Effector memory CD8-positive, alpha-beta T cell (primary cell): ENCODE measurements around the gene ZBTB20.
"Not testable (repeated sequence)": the region's sequence is repeated elsewhere in the genome, so short reads cannot be mapped to it uniquely, and the experiment has no call there.

Source experiments
- ATAC-seq: fragments of 150-1000 bp; cut with Tn5 transposase; replicated peaks from 2 replicates; pipeline ENCODE4 v1.10.0; 2021; ENCODE audit warnings: mild to moderate bottlenecking, moderate library complexity
- DNase-seq, 3 experiments: peaks; one replicate each; pipeline ENCODE4 v3.0.0; 2021
- H3K27ac Mint-ChIP-seq, 2 donors: one replicate each; pipeline ENCODE4 v1.8.0; 2022; ENCODE audit warnings: mild to moderate bottlenecking in 2 of 2, mixed read lengths in 2 of 2, moderate library complexity in 2 of 2
- H3K27me3 Mint-ChIP-seq, 2 donors: one replicate each; pipeline ENCODE4 v1.8.0; 2022; ENCODE audit warnings: mixed read lengths in 2 of 2
- H3K36me3 Mint-ChIP-seq: one replicate; pipeline ENCODE4 v1.8.0; 2022; ENCODE audit warnings: mild to moderate bottlenecking, moderate library complexity, mixed read lengths; ENCODE audit not compliant: insufficient read depth
- H3K4me1 Mint-ChIP-seq, 2 donors: one replicate each; pipeline ENCODE4 v1.8.0; 2022; ENCODE audit warnings: low read depth in 2 of 2, mixed read lengths in 2 of 2
- H3K4me3 Mint-ChIP-seq, 2 donors: one replicate each; pipeline ENCODE4 v1.8.0; 2022; ENCODE audit warnings: mild to moderate bottlenecking in 2 of 2, mixed read lengths in 2 of 2, moderate library complexity in 2 of 2
- H3K9me3 Mint-ChIP-seq, 2 donors: one replicate each; pipeline ENCODE4 v1.8.0; 2022; ENCODE audit warnings: mixed read lengths in 2 of 2

Gene ZBTB20

DNA sequence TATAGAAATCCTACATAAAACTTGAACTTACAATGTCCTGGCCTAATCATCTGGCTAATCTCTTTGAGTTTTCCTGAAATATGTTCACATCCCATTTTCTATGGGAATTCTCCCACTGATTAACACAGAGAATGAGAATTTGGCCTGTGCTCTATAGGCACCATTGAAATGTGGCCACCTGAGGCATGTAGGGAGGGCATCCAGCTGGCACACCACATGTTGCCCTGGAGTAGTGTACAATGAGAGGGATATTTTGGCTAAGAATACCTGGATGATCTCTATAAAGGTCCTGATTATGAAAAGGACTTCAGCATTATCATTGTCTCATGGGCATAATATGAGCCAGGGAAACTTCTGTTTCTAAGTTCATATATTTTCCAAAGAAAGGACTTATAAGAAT, 324.0 kb downstream of the ZBTB20 start:
- Mint-ChIP-seq H3K4me1 (peaks cover 0 to 3% of the 10 kb centered on the region in 2 donors), H3K36me3 (no peaks in the 10 kb centered on the region), H3K27me3 (no peaks in the 10 kb centered on the region), H3K9me3 (no peaks in the 10 kb centered on the region), H3K27ac (no peak overlapping the region), H3K4me3 (no peak overlapping the region)
- DNase-seq (no peak), ATAC-seq (no peak)

DNA sequence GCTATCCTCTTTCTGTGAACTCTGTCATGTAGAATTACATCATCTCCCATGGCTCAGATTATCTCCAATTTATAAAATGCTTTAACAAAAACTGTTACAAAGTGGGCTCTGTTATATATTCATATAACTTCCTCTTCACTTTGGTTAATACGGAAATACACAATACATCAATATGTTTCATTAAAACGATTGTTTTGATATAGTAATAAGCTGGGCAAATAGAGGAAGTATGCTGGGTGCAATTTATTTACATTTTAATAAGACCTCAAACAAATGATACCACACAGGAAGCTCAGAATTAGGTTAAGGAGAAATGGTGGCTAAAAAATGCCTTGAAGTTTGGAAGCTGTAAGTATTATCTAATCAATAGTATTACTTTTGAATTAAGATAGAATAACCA, 331.0 kb downstream of the ZBTB20 start:
- no peaks in the 10 kb centered on the region for H3K9me3 Mint-ChIP-seq
- peaks cover 0 to 11% of the 10 kb centered on the region in 2 donors for H3K4me1 Mint-ChIP-seq
- H3K4me3 Mint-ChIP-seq: no peak overlapping the region
- DNase-seq (no peak), ATAC-seq (no peak)
- no peaks in the 10 kb centered on the region for H3K27me3 Mint-ChIP-seq
- no peaks in the 10 kb centered on the region for H3K36me3 Mint-ChIP-seq
- H3K27ac Mint-ChIP-seq: no peak overlapping the region

DNA sequence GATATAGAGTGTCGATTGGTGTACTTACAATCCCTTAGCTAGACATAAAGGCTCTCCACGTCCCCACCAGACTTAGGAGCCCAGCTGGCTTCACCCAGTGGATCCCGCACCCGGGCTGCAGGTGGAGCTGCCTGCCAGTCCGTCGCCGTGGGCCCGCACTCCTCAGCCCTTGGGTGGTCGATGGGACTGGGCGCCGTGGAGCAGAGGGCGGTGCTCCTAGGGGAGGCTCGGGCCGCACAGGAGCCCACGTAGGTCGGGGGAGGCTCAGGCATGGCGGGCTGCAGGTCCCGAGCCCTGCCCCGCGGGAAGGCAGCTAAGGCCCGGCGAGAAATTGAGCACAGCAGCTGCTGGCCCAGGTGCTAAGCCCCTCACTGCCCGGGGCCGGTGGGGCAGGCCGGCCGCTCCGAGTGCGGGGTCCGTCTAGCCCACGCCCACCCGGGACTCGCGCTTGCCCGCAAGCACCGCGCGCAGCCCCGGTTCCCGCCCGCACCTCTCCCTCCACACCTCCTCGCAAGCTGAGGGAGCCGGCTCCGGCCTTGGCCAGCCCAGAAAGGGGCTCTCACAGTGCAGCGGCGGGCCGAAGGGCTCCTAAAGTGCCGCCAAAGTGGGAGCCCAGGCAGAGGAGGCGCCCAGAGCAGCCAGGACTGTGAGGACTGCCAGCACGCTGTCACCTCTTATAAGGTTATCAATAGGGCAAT, 334.4 kb downstream of the ZBTB20 start:
- H3K27me3 Mint-ChIP-seq: not testable (repeated sequence)
- peak overlapping the region in 1 of 2 donors; percentile 61 for H3K27ac Mint-ChIP-seq

DNA sequence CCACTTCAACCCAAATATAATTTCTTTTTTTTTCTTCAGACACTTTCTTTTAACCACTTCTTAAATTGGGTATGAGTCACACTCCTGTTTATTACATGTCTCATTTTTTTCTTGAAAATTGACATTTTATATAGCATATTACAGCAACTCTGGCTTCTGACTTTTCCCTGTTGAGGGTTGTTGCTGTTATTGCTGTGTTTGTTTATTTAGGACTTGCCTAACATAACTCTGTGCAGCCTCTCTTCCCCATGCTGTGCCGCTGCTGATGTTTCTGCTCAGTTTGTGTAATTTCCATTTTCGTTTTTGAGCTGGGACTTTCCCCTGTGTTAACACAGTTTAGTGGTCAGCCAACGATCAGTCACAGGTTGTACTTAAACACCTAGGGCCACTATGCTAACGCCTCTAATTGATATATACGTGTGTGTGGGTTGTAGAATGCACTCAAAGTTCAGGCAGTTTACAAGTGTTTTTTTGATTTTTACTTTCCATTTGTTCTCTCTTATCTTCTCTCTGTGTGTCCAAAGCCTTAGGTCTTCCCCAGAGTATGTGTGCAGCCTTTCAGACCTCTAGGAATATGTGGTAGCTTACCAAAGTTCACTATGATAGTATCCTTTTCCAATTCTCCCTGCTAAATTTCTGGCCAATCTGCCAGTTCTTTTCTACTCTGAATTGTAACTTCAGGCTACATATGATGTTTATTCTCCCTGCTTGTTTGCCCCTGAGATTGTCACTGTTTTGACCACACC, 337.2 kb downstream of the ZBTB20 start:
- H3K27me3 Mint-ChIP-seq: no peaks in the 10 kb centered on the region
- DNase-seq (peak; percentile 19 to 35 (median 21)), ATAC-seq (peak; percentile 96)
- H3K4me1 Mint-ChIP-seq: peaks cover 10 to 12% of the 10 kb centered on the region in 2 donors
- peak overlapping the region; percentile 67 to 84 for H3K27ac Mint-ChIP-seq
- peak overlapping the region; percentile 28 for H3K4me3 Mint-ChIP-seq
- H3K36me3 Mint-ChIP-seq: peaks cover 12% of the 10 kb centered on the region
- H3K9me3 Mint-ChIP-seq: no peaks in the 10 kb centered on the region

More for the DNA sequence above, 334.4 kb downstream of the ZBTB20 start:
- DNase-seq, H3K4me3 Mint-ChIP-seq, ATAC-seq, H3K9me3 Mint-ChIP-seq: not testable (repeated sequence)
- H3K4me1 Mint-ChIP-seq: peaks cover 10 to 23% of the 10 kb centered on the region in 2 donors
- H3K36me3 Mint-ChIP-seq: peaks cover 12% of the 10 kb centered on the region

DNA sequence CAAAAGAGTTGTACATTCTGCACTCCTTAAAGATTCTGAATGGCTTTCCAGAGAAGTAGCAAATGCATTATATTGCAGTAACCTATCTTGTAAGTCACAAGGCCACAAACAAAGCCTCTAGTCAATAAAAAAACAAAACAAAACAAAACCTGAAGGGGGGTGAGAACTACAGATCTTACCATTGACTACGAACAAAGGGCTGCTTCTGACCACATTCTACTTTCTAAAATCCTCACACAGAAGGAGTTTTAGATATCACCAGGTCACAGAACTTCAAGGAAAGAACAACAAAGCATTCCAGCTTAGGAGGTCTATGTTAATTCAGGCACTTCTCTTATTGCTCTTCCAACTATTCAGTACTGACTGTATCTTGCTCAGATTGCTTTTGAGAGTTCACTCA, 343.0 kb downstream of the ZBTB20 start:
- no peaks in the 10 kb centered on the region for H3K27me3 Mint-ChIP-seq
- no peaks in the 10 kb centered on the region for H3K9me3 Mint-ChIP-seq
- H3K4me3 Mint-ChIP-seq: no peak overlapping the region
- peaks cover 3% of the 10 kb centered on the region for H3K36me3 Mint-ChIP-seq
- DNase-seq (no peak), ATAC-seq (no peak)
- peaks cover 5 to 17% of the 10 kb centered on the region in 2 donors for H3K4me1 Mint-ChIP-seq
- H3K27ac Mint-ChIP-seq: peak overlapping the region in 1 of 2 donors; percentile 30

DNA sequence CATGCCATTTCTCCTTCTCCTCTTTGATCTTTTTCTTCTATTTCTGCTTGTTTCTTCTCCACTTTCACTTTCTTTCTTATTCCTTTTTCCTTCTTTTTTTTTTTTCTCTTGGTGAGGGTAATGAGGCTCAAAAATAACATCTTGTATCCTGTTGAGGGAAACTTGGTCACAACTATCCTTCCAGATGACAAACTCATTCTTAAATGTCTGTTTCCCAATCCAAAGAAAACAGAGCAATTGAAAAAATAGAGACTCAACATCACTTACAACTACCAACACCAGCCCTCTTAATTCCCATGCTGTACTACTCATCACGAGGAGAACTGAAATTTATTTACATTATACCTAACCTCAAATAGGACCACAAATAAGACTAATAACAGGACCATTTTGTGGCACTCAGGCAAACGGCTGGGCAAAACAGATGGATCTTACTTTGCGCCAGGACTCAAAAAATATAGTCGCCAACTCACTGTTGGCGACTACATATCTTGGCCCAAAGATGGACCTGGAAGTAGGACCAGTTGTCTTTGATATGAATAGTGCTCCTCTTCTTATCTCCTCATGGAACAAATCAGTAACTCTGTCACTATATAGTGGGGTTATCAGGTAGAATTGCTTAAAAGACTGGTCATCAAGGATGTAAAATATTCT, 343.9 kb downstream of the ZBTB20 start:
- H3K4me1 Mint-ChIP-seq: peaks cover 5 to 17% of the 10 kb centered on the region in 2 donors
- peaks cover 5% of the 10 kb centered on the region for H3K36me3 Mint-ChIP-seq
- no peak for DNase-seq
- H3K9me3 Mint-ChIP-seq: no peaks in the 10 kb centered on the region
- no peaks in the 10 kb centered on the region for H3K27me3 Mint-ChIP-seq
- no peak for ATAC-seq
- H3K4me3 Mint-ChIP-seq: no peak overlapping the region
- peak overlapping the region in 1 of 2 donors; percentile 30 for H3K27ac Mint-ChIP-seq

DNA sequence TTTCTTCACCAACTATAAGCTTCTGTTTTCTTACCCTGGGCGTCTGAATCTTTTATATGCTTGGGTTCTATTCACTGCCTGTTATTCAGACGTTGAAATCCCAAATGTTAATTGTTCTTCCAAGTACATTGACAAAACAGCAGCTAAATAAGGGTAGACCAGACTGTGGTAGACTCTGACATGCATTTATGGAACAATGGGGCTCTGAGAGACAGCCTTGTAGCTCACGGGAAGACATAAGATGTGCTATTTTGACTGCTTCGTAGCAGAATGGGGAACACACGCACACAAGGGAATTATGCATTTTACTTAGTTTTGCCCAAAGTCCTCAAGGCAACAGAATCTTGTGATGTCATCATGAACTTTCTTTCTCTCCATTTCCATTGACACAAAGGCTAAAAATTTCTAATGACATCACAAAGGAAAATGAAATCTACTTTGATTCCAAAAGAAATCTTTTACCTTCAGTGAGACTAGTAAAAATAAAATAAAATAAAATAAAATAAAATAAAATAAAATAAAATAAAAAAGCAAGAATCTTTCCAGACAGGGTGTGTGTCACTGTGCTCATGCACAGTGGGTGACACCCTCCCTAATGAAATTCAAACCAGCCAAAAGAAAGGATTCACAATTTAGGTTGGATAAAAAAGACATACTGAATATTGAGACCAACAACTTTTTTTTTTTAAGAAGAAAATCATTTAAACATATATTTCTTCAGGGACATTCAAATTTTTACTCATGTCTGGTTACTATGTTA, 346.6 kb downstream of the ZBTB20 start:
- Mint-ChIP-seq H3K27ac (no peak overlapping the region), H3K9me3 (no peaks in the 10 kb centered on the region), H3K27me3 (no peaks in the 10 kb centered on the region), H3K4me1 (peaks cover 7 to 24% of the 10 kb centered on the region in 2 donors), H3K4me3 (no peak overlapping the region), H3K36me3 (peaks cover 5% of the 10 kb centered on the region)
- no peak for DNase-seq
- no peak for ATAC-seq

DNA sequence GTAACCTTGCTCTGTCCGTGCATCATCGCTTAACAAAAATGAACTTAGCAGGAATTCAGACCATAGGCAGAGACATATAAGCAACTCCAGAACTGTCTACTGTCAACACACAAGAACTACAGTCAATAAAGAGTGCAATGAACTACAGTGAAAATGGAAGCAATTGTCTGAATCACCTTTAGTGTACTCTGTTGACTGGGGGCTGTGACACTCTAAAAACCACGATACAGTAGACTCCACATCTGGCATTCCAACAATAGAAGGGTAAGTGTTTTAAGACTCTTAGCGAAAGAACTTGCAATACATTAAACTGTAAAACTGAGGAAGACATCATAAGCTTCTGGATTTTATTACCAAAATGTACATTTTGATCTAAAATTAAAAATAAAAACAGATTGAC, 347.3 kb downstream of the ZBTB20 start:
- Mint-ChIP-seq H3K4me1 (peaks cover 7 to 27% of the 10 kb centered on the region in 2 donors), H3K27ac (no peak overlapping the region), H3K36me3 (peaks cover 5% of the 10 kb centered on the region), H3K27me3 (no peaks in the 10 kb centered on the region), H3K9me3 (no peaks in the 10 kb centered on the region), H3K4me3 (no peak overlapping the region)
- ATAC-seq (no peak), DNase-seq (no peak)

DNA sequence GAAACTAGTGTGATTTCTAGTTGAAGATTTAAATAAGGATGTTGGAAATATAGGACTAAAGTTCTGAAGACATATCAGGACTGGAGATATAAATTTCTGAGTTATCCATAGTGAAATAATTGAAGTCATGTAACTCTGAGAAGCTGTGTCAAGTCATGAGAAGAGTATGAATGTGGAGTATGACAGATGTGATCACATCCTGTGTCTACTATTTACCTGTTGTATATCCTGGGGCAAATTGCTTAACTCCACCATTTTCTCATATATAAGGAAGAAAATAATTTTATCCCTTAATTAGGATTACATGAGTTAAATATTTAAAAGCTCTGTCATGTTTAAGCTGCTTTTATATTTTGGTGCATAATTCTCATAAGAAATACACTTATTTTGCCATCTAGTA, 350.3 kb downstream of the ZBTB20 start:
- Mint-ChIP-seq H3K4me3 (no peak overlapping the region), H3K36me3 (peaks cover 5% of the 10 kb centered on the region), H3K4me1 (peaks cover 2 to 15% of the 10 kb centered on the region in 2 donors), H3K9me3 (no peaks in the 10 kb centered on the region), H3K27me3 (no peaks in the 10 kb centered on the region), H3K27ac (no peak overlapping the region)
- ATAC-seq (no peak), DNase-seq (no peak)

DNA sequence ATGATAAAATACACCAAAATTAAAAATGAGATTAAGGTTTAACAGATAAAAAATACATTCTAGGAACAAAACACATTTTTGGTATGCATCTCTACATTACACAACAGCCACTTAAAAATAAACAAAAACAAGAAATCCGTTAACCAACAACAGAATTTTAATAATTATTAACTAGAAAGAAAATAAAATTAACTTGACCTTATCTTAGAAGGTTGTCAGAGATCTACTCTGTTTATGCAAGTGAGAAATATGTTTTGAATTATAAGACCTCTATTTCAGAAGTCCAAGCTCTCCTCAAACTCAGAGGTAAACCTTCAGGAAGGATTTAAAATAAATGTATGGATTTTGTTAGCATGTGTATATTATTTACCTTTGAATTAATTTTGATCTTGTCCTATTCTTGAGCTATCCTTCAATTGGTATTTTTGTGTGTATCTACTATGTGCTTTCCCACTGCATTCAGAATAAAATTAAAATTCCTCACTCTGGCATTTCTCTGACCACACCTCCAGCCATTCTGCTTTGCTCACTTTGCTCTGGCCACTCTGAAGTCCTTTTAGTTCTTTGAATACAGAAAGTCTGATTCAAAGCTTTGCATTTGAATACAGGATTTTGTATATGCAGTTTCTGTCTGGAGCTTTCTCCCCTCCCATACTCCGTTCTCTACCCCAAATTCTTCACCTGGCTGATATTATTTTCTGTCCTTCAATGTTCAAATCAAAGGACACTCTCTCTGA, 352.0 kb downstream of the ZBTB20 start:
- ATAC-seq (no peak), DNase-seq (no peak)
- Mint-ChIP-seq H3K27me3 (no peaks in the 10 kb centered on the region), H3K27ac (no peak overlapping the region), H3K4me3 (no peak overlapping the region), H3K4me1 (peaks cover 2 to 15% of the 10 kb centered on the region in 2 donors), H3K36me3 (peaks cover 5% of the 10 kb centered on the region), H3K9me3 (no peaks in the 10 kb centered on the region)

DNA sequence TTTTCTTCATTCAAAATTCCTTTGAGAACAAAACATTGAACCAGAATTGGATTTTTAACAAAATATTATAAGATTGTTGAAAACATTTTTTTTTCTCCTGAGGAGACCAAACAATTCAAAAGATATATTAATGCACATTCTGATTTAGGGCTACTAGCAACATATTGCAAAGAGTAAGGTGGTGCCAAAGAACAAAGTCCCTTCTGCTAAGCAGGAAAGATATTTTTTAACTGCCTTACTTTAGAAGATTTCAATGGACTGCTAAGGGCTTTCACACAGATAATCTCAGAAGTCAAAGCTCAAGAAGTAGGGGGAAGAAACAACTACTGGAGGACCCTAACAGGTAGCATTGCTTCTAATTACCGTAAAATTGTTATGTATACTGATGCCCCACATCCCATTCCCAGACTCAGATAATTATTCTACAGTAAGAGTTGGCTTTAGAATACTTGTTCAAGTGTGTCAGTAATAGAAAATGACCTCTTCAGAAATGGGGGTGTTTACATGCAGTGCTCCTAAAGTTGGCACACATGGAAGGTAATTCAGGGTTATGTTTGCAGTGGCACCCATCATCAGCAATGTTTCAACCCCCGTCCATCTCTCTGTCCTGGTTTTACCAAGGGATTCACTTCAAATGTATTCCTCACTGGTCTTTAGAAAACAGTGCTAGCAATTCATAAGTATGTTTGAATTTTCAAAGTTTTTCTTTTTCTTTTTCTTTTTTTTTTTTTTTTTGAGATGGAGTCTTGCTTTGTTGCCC, 354.7 kb downstream of the ZBTB20 start:
- Mint-ChIP-seq H3K4me3 (no peak overlapping the region), H3K36me3 (peaks cover 3% of the 10 kb centered on the region), H3K27ac (no peak overlapping the region), H3K27me3 (no peaks in the 10 kb centered on the region), H3K9me3 (no peaks in the 10 kb centered on the region), H3K4me1 (peaks cover 2 to 15% of the 10 kb centered on the region in 2 donors)
- ATAC-seq: no peak
- no peak for DNase-seq

DNA sequence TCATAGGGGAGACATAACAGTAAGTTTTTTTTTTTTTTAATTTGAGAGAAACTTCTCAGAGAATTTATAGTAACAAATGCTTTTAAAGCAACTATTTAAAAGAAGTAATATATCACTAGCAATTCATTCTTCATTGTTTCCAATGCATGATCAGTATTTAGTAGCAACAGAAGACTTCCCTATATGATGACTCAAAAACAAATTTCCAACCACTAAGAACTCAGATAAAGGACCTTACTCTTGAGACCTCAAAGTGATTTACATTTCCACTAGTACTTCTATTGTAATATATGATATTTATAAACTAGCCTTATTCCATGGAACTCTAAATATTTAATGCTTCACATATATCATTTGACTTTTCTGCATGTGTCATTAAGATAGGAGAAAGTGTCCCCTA, 356.3 kb downstream of the ZBTB20 start:
- Mint-ChIP-seq H3K27ac (peak overlapping the region in 1 of 2 donors; percentile 69), H3K36me3 (peaks cover 3% of the 10 kb centered on the region), H3K27me3 (no peaks in the 10 kb centered on the region), H3K4me3 (no peak overlapping the region), H3K4me1 (peaks cover 0 to 9% of the 10 kb centered on the region in 2 donors), H3K9me3 (no peaks in the 10 kb centered on the region)
- ATAC-seq (no peak), DNase-seq (no peak)
